ENCODE measurements around the gene C6orf47. TPM values are rescaled to one million over a fixed set of nuclear protein-coding genes. Genes with fewer than 3 reads are reported as not detected.
"Not testable (repeated sequence)": the region's sequence is repeated elsewhere in the genome, so short reads cannot be mapped to it uniquely, and the experiment has no call there.

C6orf47 gene
- total RNA-seq (10 to 100 TPM; 12.8 to 44.9 (median 32.0) TPM), polyA plus RNA-seq (10 to 100 TPM; 10.5 to 16.0 (median 13.0) TPM)
- long read RNA-seq, donor 1, transcript C6orf47-202 (1 exons, 2,475 nt): major isoform, 14 of 14 reads
- long read RNA-seq, donor 1, partial matches to known transcripts: 0 of 14 reads
- long read RNA-seq, donor 1, other reads (novel, unspliced or antisense): 0 of 14 reads
- long read RNA-seq, donor 2, transcript C6orf47-202 (1 exons, 2,475 nt): major isoform, 9 of 9 reads
- long read RNA-seq, donor 2, partial matches to known transcripts: 0 of 9 reads
- long read RNA-seq, donor 2, other reads (novel, unspliced or antisense): 0 of 9 reads
- long read RNA-seq, donor 3, transcript C6orf47-202 (1 exons, 2,475 nt): major isoform, 6 of 6 reads
- long read RNA-seq, donor 3, partial matches to known transcripts: 0 of 6 reads
- long read RNA-seq, donor 3, other reads (novel, unspliced or antisense): 0 of 6 reads
- long read RNA-seq, donor 4, partial matches to known transcripts: 0 of 2 reads
- long read RNA-seq, donor 4, other reads (novel, unspliced or antisense): 0 of 2 reads
- long read RNA-seq, donor 5, transcript C6orf47-202 (1 exons, 2,475 nt): major isoform, 16 of 16 reads
- long read RNA-seq, donor 5, partial matches to known transcripts: 0 of 16 reads
- long read RNA-seq, donor 5, other reads (novel, unspliced or antisense): 0 of 16 reads
- long read RNA-seq, donor 6, transcript C6orf47-202 (1 exons, 2,475 nt): major isoform, 30 of 30 reads
- long read RNA-seq, donor 6, partial matches to known transcripts: 0 of 30 reads
- long read RNA-seq, donor 6, other reads (novel, unspliced or antisense): 0 of 30 reads
- long read RNA-seq, donor 7, transcript C6orf47-202 (1 exons, 2,475 nt): major isoform, 16 of 16 reads
- long read RNA-seq, donor 7, partial matches to known transcripts: 0 of 16 reads
- long read RNA-seq, donor 7, other reads (novel, unspliced or antisense): 0 of 16 reads
- long read RNA-seq, donor 8, transcript C6orf47-202 (1 exons, 2,475 nt): major isoform, 16 of 16 reads
- long read RNA-seq, donor 8, partial matches to known transcripts: 0 of 16 reads
- long read RNA-seq, donor 8, other reads (novel, unspliced or antisense): 0 of 16 reads
- long read RNA-seq, donor 9, transcript C6orf47-202 (1 exons, 2,475 nt): major isoform, 11 of 11 reads
- long read RNA-seq, donor 9, partial matches to known transcripts: 0 of 11 reads
- long read RNA-seq, donor 9, other reads (novel, unspliced or antisense): 0 of 11 reads
- long read RNA-seq, donor 10, transcript C6orf47-202 (1 exons, 2,475 nt): major isoform, 7 of 7 reads
- long read RNA-seq, donor 10, partial matches to known transcripts: 0 of 7 reads
- long read RNA-seq, donor 10, other reads (novel, unspliced or antisense): 0 of 7 reads

- Histone ChIP-seq H3K27ac (peak within 1 kb of the TSS; percentile 78 to 93 (median 91)), H3K27me3 (no peaks in the 10 kb centered on the region), H3K36me3 (peaks cover 14 to 50% (median 41%) of the 10 kb centered on the region in 4 donors), H3K4me3 (peak within 1 kb of the TSS; percentile 69 to 87 (median 80)), H3K9me3 (no peaks in the 10 kb centered on the region), H3K4me1 (peaks cover 40 to 82% (median 75%) of the 10 kb centered on the region in 4 donors)
- 0 to 1% (median 1%) methylated on average over 26 to 52 of the region's 52 CpGs for WGBS, 5 donors
- DNase-seq: peak; percentile 90 to 96
- TF ChIP-seq POLR2AphosphoS5 (IDR thresholded peaks at IDR 0.05): peak; percentile 55 to 97 (median 89)
- no peak for TF ChIP-seq CTCF (IDR thresholded peaks at IDR 0.05)
- TF ChIP-seq POLR2A (IDR thresholded peaks at IDR 0.05): peak in 1 of 4 donors; percentile 78
- intact Hi-C loops (cut with DNase I; ENCODE audit: low total_unique reads): no loop called here
Observed at GRCh38 chr6:31660381-31661261, at the start of gene C6orf47. Gene C6orf47, minus strand, starts transcription at chr6:31660778. Its CDS starts 831 bp downstream, at chr6:31659947.

GRCh38 chr6:31709157-31709556, 48.6 kb upstream of the C6orf47 start:
- 89 to 94% (median 93%) methylated on average over 11 of the region's 11 CpGs for WGBS, 5 donors
- H3K27me3 ChIP-seq; H3K4me3 ChIP-seq; H3K9me3 ChIP-seq; H3K27ac ChIP-seq; H3K36me3 ChIP-seq; DNase-seq; intact Hi-C loops (cut with DNase I; ENCODE audit: low total_unique reads): not testable (repeated sequence)
- peaks cover 0 to 10% (median 0%) of the 10 kb centered on the region in 4 donors for H3K4me1 ChIP-seq

GRCh38 chr6:31708224-31708623, 47.6 kb upstream of the C6orf47 start:
- TF ChIP-seq POLR2AphosphoS5 (IDR thresholded peaks at IDR 0.05): no peak
- WGBS, 5 donors: 89 to 98% (median 96%) methylated on average over 3 of the region's 3 CpGs
- H3K36me3 ChIP-seq: no peaks in the 10 kb centered on the region
- H3K9me3 ChIP-seq: no peaks in the 10 kb centered on the region
- H3K27me3 ChIP-seq: peaks cover 0 to 4% (median 0%) of the 10 kb centered on the region in 3 donors
- intact Hi-C loops (cut with DNase I; ENCODE audit: low total_unique reads): no loop called here
- DNase-seq: no peak
- H3K27ac ChIP-seq: no peak overlapping the region
- H3K4me3 ChIP-seq: no peak overlapping the region
- peaks cover 0 to 18% (median 6%) of the 10 kb centered on the region in 4 donors for H3K4me1 ChIP-seq

GRCh38 chr6:31707701-31708100, 47.1 kb upstream of the C6orf47 start:
- intact Hi-C loops (cut with DNase I; ENCODE audit: low total_unique reads): no loop called here
- DNase-seq: no peak
- 81 to 95% (median 88%) methylated on average over 9 to 10 of the region's 10 CpGs for WGBS, 5 donors
- no peak overlapping the region for H3K4me3 ChIP-seq
- H3K27ac ChIP-seq: no peak overlapping the region
- H3K27me3 ChIP-seq: peaks cover 0 to 4% (median 0%) of the 10 kb centered on the region in 3 donors
- peaks cover 0 to 18% (median 6%) of the 10 kb centered on the region in 4 donors for H3K4me1 ChIP-seq
- TF ChIP-seq POLR2AphosphoS5 (IDR thresholded peaks at IDR 0.05) (no peak), CTCF (IDR thresholded peaks at IDR 0.05) (no peak), POLR2A (IDR thresholded peaks at IDR 0.05) (no peak), EP300 (IDR thresholded peaks at IDR 0.05) (no peak)
- no peaks in the 10 kb centered on the region for H3K9me3 ChIP-seq
- no peaks in the 10 kb centered on the region for H3K36me3 ChIP-seq

Measured in stomach (tissue), 19 donors.